G401 (cell line): Measurements from ENCODE around the gene RFESD. TPM values are rescaled to one million over a fixed set of nuclear protein-coding genes. Genes with fewer than 3 reads are reported as not detected.
A peak's percentile ranks its signal among the peaks of the same experiment; 100 is the strongest.
"Not testable (repeated sequence)": the region's sequence is repeated elsewhere in the genome, so short reads cannot be mapped to it uniquely, and the experiment has no call there.

Experiments
- DNase-seq: peaks from one replicate; pipeline ENCODE4 v3.0.0-alpha.2; 2015; ENCODE audit warnings: low spot score
- in situ Hi-C: cut with HindIII; loops from 2 replicates; pipeline ENCODE4 v1.10.0; 2016; ENCODE audit warnings: low sequenced_read_pairs, mixed read lengths
- total RNA-seq: library from RNA; depleted of rRNA; stranded (reverse); fragments of >200 nt; shearing (Covaris generic); gene quantifications from 2 replicates; pipeline ENCODE4 v1.2.3, GENCODE V29; 2014

RFESD gene
- total RNA-seq, 1 experiment from 2014 or later = 0.98 TPM

DNA sequence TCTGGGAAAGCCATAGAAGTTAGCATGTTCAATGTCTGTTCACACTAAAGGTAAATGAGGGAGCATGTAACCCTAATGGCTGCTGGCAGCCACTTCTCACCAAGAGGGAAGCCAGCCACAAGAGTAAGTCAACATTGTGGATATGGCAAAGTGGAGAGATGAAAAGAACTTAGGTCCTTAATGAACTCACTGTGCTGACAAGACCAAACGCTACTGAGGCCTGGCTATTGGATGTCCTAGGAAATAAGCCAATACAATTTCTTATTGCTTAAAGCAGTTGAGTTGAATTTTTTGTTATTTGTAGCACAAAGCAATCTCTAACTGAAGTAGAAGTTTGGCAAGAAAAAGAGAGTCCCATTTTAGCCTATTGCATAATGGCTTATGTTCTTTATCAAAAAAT, 19.9 kb upstream of the RFESD start:
- DNase-seq = no peak
- in situ Hi-C loops = no loop called here

GRCh38 chr5:95627971-95628810, 18.4 kb upstream of the RFESD start:
- no peak for DNase-seq
- in situ Hi-C loops = no loop called here

DNA sequence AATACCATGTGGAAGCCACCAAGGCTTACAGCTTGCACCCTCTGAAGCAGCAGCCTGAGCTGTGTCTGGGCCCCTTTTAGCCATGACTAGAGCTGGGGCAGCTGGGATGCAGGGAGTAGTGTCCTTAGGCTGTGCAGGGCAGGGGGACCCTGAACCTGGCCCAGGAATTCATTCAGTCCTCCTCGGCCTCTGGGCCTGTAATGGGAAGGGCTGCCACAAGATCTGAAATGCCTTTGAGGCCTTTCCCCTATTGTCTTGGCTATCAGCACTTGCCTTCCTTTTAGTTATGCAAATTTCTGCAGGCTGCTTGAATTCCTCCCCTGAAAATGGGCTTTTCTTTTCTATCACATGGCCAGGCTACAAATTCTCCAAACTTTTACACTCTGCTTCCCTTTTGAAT, 17.6 kb upstream of the RFESD start:
- in situ Hi-C loops = no loop called here
- DNase-seq = no peak

DNA sequence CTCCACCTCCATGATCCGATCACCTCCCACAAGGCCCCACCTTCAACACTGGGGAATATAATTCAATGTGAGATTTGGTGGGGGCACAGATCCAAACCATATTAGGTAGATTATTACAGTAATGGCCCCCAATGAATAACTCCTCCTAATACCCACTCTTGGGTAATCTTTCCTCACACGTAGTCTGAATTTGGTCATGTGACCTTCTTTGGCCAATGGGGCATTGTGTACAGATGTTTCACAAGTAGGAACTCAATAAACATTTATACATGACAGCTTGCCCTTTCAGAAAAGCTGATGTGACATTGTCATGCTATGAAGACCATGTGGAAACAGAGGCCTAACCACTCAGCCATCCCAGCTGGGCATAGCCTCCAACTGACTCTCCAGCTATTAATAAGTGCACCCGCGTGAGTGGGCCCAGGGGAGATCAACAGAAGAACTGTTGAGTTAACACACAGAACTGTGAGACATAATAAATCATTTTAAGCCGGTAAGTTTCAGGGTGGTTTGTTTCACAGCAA, 16.1 kb upstream of the RFESD start:
- DNase-seq = no peak
- in situ Hi-C loops = no loop called here

GRCh38 chr5:95631255-95631958, 15.2 kb upstream of the RFESD start:
- in situ Hi-C loops = no loop called here
- DNase-seq = no peak

- no peak for DNase-seq
- in situ Hi-C loops = no loop called here
Measured at GRCh38 chr5:95631991-95632675, 14.4 kb upstream of the RFESD start.

GRCh38 chr5:95632942-95633341, 13.6 kb upstream of the RFESD start:
- DNase-seq, in situ Hi-C loops: not testable (repeated sequence)

GRCh38 chr5:95633671-95634070, 12.9 kb upstream of the RFESD start:
- in situ Hi-C loops = no loop called here
- DNase-seq = no peak

- DNase-seq = no peak
- in situ Hi-C loops = no loop called here
Measured at GRCh38 chr5:95634081-95634480, 12.5 kb upstream of the RFESD start.

DNA sequence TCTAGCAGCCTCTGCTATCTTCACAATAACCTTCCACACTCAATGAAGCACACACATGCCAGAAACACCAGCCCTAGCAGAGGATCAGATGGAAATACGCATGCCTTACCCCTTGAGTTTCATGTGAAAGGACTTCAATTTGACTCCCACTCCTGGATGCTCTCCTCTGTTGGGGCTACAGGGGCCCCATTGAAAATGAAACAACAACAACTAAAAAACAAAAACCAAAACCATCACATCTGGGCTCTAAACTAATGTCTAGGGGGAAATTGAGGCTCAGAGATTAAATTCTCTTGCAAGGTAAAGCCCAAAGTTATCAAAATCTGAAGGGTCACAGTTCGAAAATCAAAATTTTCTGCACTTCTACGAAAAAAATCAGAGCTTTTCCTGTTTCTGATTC, 7.9 kb upstream of the RFESD start:
- DNase-seq = no peak
- in situ Hi-C loops = no loop called here

DNA sequence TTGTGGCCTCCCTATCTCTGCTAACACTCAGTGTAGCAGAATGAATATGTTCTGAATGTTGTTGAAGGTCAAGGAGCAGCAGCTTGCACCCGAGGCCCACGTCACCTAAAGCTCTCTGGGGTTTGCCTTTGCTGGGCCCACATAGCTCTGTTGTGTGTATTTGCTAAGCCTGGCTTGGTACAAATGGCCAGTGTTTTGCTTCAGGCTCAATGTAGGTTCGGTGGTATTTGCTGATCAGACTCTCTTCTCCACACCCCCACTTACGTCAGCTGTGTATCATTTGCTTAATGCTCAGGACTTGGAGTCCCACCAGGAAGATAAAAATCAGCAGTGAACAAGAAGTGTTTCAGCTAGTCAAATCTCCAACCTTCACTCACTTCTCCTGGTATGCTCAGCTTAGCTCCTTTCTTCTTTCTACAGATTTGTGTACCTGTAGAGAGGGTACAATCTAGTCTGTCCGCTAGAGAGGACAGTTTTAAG, 4.8 kb upstream of the RFESD start:
- in situ Hi-C loops = no loop called here
- no peak for DNase-seq

DNA sequence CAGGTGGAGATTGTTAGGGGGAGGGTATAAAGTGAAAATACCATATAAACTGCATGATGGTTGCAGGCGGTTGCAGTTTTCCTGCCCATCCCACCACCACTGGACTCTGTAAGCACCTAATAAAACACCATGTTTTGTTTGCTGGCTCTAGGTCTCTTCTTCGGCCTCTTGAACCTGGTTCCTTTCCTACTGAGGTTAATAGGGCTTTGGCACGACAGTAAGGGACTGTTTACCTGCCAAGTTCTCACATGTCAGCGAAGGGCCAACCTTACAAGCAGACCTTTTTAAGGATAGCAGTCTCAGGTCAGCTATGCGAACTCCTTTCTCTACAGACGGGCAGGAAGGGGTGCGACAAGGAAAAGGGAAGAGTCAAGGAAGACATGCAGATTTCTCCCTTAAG, 3.4 kb upstream of the RFESD start:
- in situ Hi-C loops = no loop called here
- no peak for DNase-seq

- in situ Hi-C loops = no loop called here
- peak; percentile 78 for DNase-seq
Measured at GRCh38 chr5:95644351-95645042, 2.1 kb upstream of the RFESD start.

DNA sequence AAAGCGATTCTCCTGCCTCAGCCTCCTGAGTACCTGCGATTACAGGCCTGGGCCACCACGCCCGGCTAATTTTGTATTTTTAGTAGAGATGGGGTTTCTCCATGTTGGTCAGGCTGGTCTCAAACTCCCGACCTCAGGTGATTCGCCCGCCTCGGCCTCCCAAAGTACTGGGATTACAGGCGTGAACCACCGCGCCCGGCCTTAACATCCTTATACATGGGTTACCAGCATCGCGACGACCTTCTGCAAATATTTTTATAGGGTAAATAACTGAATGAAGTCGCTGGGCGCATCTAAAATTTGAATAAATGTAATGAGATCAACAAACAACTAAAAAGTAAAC, 380 bp upstream of the RFESD start:
- in situ Hi-C loops, DNase-seq: not testable (repeated sequence)

- peak; percentile 26 for DNase-seq
- in situ Hi-C loops = no loop called here
Measured at GRCh38 chr5:95647886-95648860, 1.6 kb downstream of the RFESD start.

- in situ Hi-C loops = no loop called here
- DNase-seq = no peak
Measured at GRCh38 chr5:95649274-95649673, 2.7 kb downstream of the RFESD start.

- no peak for DNase-seq
- in situ Hi-C loops = no loop called here
Measured at GRCh38 chr5:95649842-95650620, 3.5 kb downstream of the RFESD start.
